ENCODE data around the gene BTBD19.
"Not testable (repeated sequence)": the region's sequence is repeated elsewhere in the genome, so short reads cannot be mapped to it uniquely, and the experiment has no call there.

The BTBD19 gene

GRCh38 chr1:44819196-44819607, 10.9 kb downstream of the BTBD19 start:
- in situ Hi-C loops (cut with HindIII; ENCODE audit: low sequenced_read_pairs): no loop called here
- TF ChIP-seq CTCF (IDR thresholded peaks at IDR 0.05; ENCODE audit: low read depth, low read length, missing control alignments): peak; percentile 7
- H3K4me3 ChIP-seq (ENCODE audit: low read depth, low read length): peak overlapping the region; percentile 31
- no peak for DNase-seq (ENCODE audit: low read depth)

- no peak for TF ChIP-seq CTCF (IDR thresholded peaks at IDR 0.05; ENCODE audit: low read depth, low read length, missing control alignments)
- peak; percentile 89 for DNase-seq (ENCODE audit: low read depth)
- in situ Hi-C loops (cut with HindIII; ENCODE audit: low sequenced_read_pairs): no loop called here
- peak overlapping the region; percentile 50 for H3K4me3 ChIP-seq (ENCODE audit: low read depth, low read length)
Measured at GRCh38 chr1:44819608-44820327, 11.4 kb downstream of the BTBD19 start.

GRCh38 chr1:44820328-44821239, 12.3 kb downstream of the BTBD19 start:
- in situ Hi-C loops (cut with HindIII; ENCODE audit: low sequenced_read_pairs): no loop called here
- TF ChIP-seq CTCF (IDR thresholded peaks at IDR 0.05; ENCODE audit: low read depth, low read length, missing control alignments): no peak
- no peak for DNase-seq (ENCODE audit: low read depth)
- peak overlapping the region; percentile 50 for H3K4me3 ChIP-seq (ENCODE audit: low read depth, low read length)

GRCh38 chr1:44821240-44821715, 13.0 kb downstream of the BTBD19 start:
- in situ Hi-C loops (cut with HindIII; ENCODE audit: low sequenced_read_pairs): no loop called here
- H3K4me3 ChIP-seq (ENCODE audit: low read depth, low read length): no peak overlapping the region
- DNase-seq (ENCODE audit: low read depth): no peak
- no peak for TF ChIP-seq CTCF (IDR thresholded peaks at IDR 0.05; ENCODE audit: low read depth, low read length, missing control alignments)

GRCh38 chr1:44822131-44822701, 13.9 kb downstream of the BTBD19 start:
- H3K4me3 ChIP-seq (ENCODE audit: low read depth, low read length): no peak overlapping the region
- in situ Hi-C loops (cut with HindIII; ENCODE audit: low sequenced_read_pairs): no loop called here
- no peak for DNase-seq (ENCODE audit: low read depth)
- no peak for TF ChIP-seq CTCF (IDR thresholded peaks at IDR 0.05; ENCODE audit: low read depth, low read length, missing control alignments)

- H3K4me3 ChIP-seq (ENCODE audit: low read depth, low read length): no peak overlapping the region
- TF ChIP-seq CTCF (IDR thresholded peaks at IDR 0.05; ENCODE audit: low read depth, low read length, missing control alignments): no peak
- no peak for DNase-seq (ENCODE audit: low read depth)
- in situ Hi-C loops (cut with HindIII; ENCODE audit: low sequenced_read_pairs): no loop called here
Measured at GRCh38 chr1:44822981-44823451, 14.7 kb downstream of the BTBD19 start.

- DNase-seq (ENCODE audit: low read depth); H3K4me3 ChIP-seq (ENCODE audit: low read depth, low read length); in situ Hi-C loops (cut with HindIII; ENCODE audit: low sequenced_read_pairs): not testable (repeated sequence)
Measured at GRCh38 chr1:44824392-44824791, 16.1 kb downstream of the BTBD19 start.
